WTC11 (cell line): ENCODE measurements around the gene BPI. TPM values are rescaled to one million over a fixed set of nuclear protein-coding genes. Genes with fewer than 3 reads are reported as not detected.

Experiments used
- ATAC-seq: fragments of 200-7000 bp; cut with Tn5 transposase; 2 replicates; pipeline ENCODE4 v1.10.0; 2021; ENCODE audit warnings: mild to moderate bottlenecking, moderate library complexity
- Bru-seq: library from RNA; stranded (reverse); fragments of 400-500 nt; gene quantifications from one replicate; lab custom pipeline; 2021; lab: Mats Ljungman, UMichigan
- CTCF ChIA-PET: fragments of 300-600 bp; sonication (Branson Sonifier 250); formaldehyde crosslinking; loops from one replicate; lab custom pipeline; 2021; ENCODE audit warnings: antibody characterized with exemption; lab: Charles Lee
- POLR2A ChIA-PET: fragments of 350-600 bp; sonication (Branson Sonifier 250); formaldehyde crosslinking; loops from one replicate; lab custom pipeline; 2021; ENCODE audit warnings: antibody characterized with exemption; lab: Charles Lee
- DNase-seq: peaks from one replicate; pipeline ENCODE4 v3.0.0; 2021; ENCODE audit warnings: low spot score
- H3K27ac Mint-ChIP-seq: 2 replicates; pipeline ENCODE4 v1.8.0; 2021; ENCODE audit warnings: mixed read lengths
- H3K27me3 Mint-ChIP-seq: 2 replicates; pipeline ENCODE4 v1.8.0; 2021; ENCODE audit warnings: low read depth, mild to moderate bottlenecking, moderate library complexity, mixed read lengths
- H3K36me3 Mint-ChIP-seq: 2 replicates; pipeline ENCODE4 v1.8.0; 2021; ENCODE audit warnings: mixed read lengths
- H3K4me1 Mint-ChIP-seq: 2 replicates; pipeline ENCODE4 v1.8.0; 2022; ENCODE audit warnings: mixed read lengths
- H3K4me3 Mint-ChIP-seq: 2 replicates; pipeline ENCODE4 v1.8.0; 2021; ENCODE audit warnings: mild to moderate bottlenecking, moderate library complexity, mixed read lengths
- H3K9me3 Mint-ChIP-seq: 2 replicates; pipeline ENCODE4 v1.8.0; 2021; ENCODE audit warnings: mixed read lengths
- ARID4B ChIP-seq: sonication (generic); formaldehyde crosslinking; IDR thresholded peaks from 2 replicates; pipeline ENCODE4 v1.8.0; 2023; ENCODE audit warnings: missing genetic modification reagents, mild to moderate bottlenecking, borderline replicate concordance
- ATF1 ChIP-seq: sonication (generic); formaldehyde crosslinking; IDR thresholded peaks from 2 replicates; pipeline ENCODE4 v1.8.1; 2023; ENCODE audit warnings: mild to moderate bottlenecking, moderate library complexity, missing genetic modification reagents
- FOXJ3 ChIP-seq: sonication (generic); formaldehyde crosslinking; IDR thresholded peaks from 2 replicates; pipeline ENCODE4 v1.9.0; 2021; ENCODE audit warnings: missing genetic modification reagents, mild to moderate bottlenecking, borderline replicate concordance
- IRF2 ChIP-seq: sonication (generic); formaldehyde crosslinking; IDR thresholded peaks from 2 replicates; pipeline ENCODE4 v1.8.0; 2022; ENCODE audit warnings: low read depth, missing genetic modification reagents, borderline replicate concordance
- MXD4 ChIP-seq: fragments of 250-450 bp; sonication (Bioruptor Pico); IDR thresholded peaks from 2 replicates; pipeline ENCODE4 v1.8.0; 2021; ENCODE audit warnings: mild to moderate bottlenecking, moderate library complexity, borderline replicate concordance
- NFE2L1 ChIP-seq: sonication (generic); formaldehyde crosslinking; IDR thresholded peaks from 2 replicates; pipeline ENCODE4 v1.8.1; 2023; ENCODE audit warnings: missing genetic modification reagents
- RELA ChIP-seq: sonication (generic); formaldehyde crosslinking; IDR thresholded peaks from 2 replicates; pipeline ENCODE4 v1.8.1; 2022; ENCODE audit warnings: missing genetic modification reagents, mild to moderate bottlenecking, borderline replicate concordance
- ZNF121 ChIP-seq: sonication (generic); formaldehyde crosslinking; IDR thresholded peaks from 2 replicates; pipeline ENCODE4 v1.8.0; 2023; ENCODE audit warnings: missing genetic modification reagents
- ZNF232 ChIP-seq: sonication (generic); formaldehyde crosslinking; IDR thresholded peaks from 2 replicates; pipeline ENCODE4 v1.8.0; 2022; ENCODE audit warnings: mild to moderate bottlenecking, missing genetic modification reagents
- long read RNA-seq, 3 experiments: library from RNA in 1 of 3; library from capped mRNA in 1 of 3; library from polyadenylated mRNA in 1 of 3; unstranded in 2 of 3; stranded (forward) in 1 of 3; transcript quantifications; one replicate each; pipeline ENCODE4 v2.0.0, GENCODE V29; 2021
- total RNA-seq: library from RNA; stranded (reverse); gene quantifications from 3 replicates; pipeline ENCODE4 v1.2.3, GENCODE V29; 2021
- TF ChIP-seq, protein P1 (sequence below): sonication (generic); formaldehyde crosslinking; IDR thresholded peaks from 2 replicates; pipeline ENCODE4 v1.8.0; 2023; ENCODE audit warnings: missing genetic modification reagents
- TF ChIP-seq, protein P2 (sequence below): sonication (generic); formaldehyde crosslinking; IDR thresholded peaks from 2 replicates; pipeline ENCODE4 v1.8.0; 2022; ENCODE audit warnings: missing genetic modification reagents
- TF ChIP-seq, protein P3 (sequence below): sonication (generic); formaldehyde crosslinking; IDR thresholded peaks from 2 replicates; pipeline ENCODE4 v1.8.0; 2022; ENCODE audit warnings: mild to moderate bottlenecking, missing genetic modification reagents
- TF ChIP-seq, protein P4 (sequence below): fragments of 250-450 bp; sonication (Bioruptor Pico); IDR thresholded peaks from 2 replicates; pipeline ENCODE4 v1.9.0; 2021; ENCODE audit warnings: mild to moderate bottlenecking
- TF ChIP-seq, protein P5 (sequence below): sonication (generic); formaldehyde crosslinking; IDR thresholded peaks from 2 replicates; pipeline ENCODE4 v1.8.1; 2023; ENCODE audit warnings: mild to moderate bottlenecking, moderate library complexity, missing genetic modification reagents
- TF ChIP-seq, protein P6 (sequence below): fragments of 250-450 bp; sonication (Bioruptor Pico); IDR thresholded peaks from 2 replicates; pipeline ENCODE4 v1.8.0; 2021; ENCODE audit warnings: mild to moderate bottlenecking
- TF ChIP-seq, protein P7 (sequence below): fragments of 200-600 bp; IDR thresholded peaks from 2 replicates; pipeline ENCODE4 v1.8.0; 2022; ENCODE audit warnings: antibody characterized with exemption

The BPI gene
- total RNA-seq: not detected in 3 replicates
- not detected for Bru-seq, nascent RNA
- long read RNA-seq, experiment 1: 0 reads
- long read RNA-seq, experiment 2: 0 reads
- long read RNA-seq, experiment 3: 0 reads

DNA sequence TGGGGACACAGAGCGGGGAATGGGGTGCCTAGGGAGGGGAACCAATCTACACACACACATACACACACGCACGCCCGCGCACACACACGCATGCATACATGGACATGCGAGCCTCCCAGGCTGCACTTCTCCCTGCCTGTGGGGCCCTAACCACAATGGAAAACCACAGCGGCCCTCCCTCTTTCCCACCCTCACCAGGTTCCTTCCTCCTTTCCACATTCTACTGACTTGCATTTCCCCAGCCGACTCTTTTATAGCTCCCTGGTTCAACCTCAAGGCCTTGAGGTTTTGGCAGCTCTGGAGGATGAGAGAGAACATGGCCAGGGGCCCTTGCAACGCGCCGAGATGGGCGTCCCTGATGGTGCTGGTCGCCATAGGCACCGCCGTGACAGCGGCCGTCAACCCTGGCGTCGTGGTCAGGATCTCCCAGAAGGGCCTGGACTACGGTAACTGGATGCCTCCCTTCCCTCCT, at the start of gene BPI:
Gene BPI, plus strand, starts transcription at position 249 of the 472 bp plus-strand sequence. Its CDS starts 68 bp downstream, at position 317.
- Mint-ChIP-seq H3K4me3 (no peak within 1 kb of the TSS), H3K4me1 (peaks cover 11% of the 10 kb centered on the region), H3K36me3 (no peaks in the 10 kb centered on the region), H3K9me3 (peaks cover 2% of the 10 kb centered on the region; the same call in 1 of the 2 replicates), H3K27me3 (no peaks in the 10 kb centered on the region), H3K27ac (no peak within 1 kb of the TSS)
- DNase-seq: no peak
- CTCF ChIA-PET: interaction anchor here (1.3 to 1.7 kb wide), 5 partner anchors 13 to 231 kb away, joined by 4 to 10 read pairs (median 8); no protein-coding TSS in a partner anchor
- ATAC-seq: no peak
- POLR2A ChIA-PET: no interaction called here
- TF ChIP-seq, protein P1, sequence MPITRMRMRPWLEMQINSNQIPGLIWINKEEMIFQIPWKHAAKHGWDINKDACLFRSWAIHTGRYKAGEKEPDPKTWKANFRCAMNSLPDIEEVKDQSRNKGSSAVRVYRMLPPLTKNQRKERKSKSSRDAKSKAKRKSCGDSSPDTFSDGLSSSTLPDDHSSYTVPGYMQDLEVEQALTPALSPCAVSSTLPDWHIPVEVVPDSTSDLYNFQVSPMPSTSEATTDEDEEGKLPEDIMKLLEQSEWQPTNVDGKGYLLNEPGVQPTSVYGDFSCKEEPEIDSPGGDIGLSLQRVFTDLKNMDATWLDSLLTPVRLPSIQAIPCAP (CRISPR knock-in tag): no peak
- TF ChIP-seq, protein P2, sequence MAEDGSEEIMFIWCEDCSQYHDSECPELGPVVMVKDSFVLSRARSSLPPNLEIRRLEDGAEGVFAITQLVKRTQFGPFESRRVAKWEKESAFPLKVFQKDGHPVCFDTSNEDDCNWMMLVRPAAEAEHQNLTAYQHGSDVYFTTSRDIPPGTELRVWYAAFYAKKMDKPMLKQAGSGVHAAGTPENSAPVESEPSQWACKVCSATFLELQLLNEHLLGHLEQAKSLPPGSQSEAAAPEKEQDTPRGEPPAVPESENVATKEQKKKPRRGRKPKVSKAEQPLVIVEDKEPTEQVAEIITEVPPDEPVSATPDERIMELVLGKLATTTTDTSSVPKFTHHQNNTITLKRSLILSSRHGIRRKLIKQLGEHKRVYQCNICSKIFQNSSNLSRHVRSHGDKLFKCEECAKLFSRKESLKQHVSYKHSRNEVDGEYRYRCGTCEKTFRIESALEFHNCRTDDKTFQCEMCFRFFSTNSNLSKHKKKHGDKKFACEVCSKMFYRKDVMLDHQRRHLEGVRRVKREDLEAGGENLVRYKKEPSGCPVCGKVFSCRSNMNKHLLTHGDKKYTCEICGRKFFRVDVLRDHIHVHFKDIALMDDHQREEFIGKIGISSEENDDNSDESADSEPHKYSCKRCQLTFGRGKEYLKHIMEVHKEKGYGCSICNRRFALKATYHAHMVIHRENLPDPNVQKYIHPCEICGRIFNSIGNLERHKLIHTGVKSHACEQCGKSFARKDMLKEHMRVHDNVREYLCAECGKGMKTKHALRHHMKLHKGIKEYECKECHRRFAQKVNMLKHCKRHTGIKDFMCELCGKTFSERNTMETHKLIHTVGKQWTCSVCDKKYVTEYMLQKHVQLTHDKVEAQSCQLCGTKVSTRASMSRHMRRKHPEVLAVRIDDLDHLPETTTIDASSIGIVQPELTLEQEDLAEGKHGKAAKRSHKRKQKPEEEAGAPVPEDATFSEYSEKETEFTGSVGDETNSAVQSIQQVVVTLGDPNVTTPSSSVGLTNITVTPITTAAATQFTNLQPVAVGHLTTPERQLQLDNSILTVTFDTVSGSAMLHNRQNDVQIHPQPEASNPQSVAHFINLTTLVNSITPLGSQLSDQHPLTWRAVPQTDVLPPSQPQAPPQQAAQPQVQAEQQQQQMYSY (CRISPR knock-in tag): no peak
- TF ChIP-seq, protein P3, sequence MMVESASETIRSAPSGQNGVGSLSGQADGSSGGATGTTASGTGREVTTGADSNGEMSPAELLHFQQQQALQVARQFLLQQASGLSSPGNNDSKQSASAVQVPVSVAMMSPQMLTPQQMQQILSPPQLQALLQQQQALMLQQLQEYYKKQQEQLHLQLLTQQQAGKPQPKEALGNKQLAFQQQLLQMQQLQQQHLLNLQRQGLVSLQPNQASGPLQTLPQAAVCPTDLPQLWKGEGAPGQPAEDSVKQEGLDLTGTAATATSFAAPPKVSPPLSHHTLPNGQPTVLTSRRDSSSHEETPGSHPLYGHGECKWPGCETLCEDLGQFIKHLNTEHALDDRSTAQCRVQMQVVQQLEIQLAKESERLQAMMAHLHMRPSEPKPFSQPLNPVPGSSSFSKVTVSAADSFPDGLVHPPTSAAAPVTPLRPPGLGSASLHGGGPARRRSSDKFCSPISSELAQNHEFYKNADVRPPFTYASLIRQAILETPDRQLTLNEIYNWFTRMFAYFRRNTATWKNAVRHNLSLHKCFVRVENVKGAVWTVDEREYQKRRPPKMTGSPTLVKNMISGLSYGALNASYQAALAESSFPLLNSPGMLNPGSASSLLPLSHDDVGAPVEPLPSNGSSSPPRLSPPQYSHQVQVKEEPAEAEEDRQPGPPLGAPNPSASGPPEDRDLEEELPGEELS (CRISPR knock-in tag): no peak
- TF ChIP-seq ZNF232 (CRISPR knock-in tag) (no peak), NFE2L1 (CRISPR knock-in tag) (no peak), RELA (CRISPR knock-in tag) (no peak), MXD4 (CRISPR knock-in tag) (no peak), ARID4B (CRISPR knock-in tag) (no peak), ZNF121 (CRISPR knock-in tag) (no peak), FOXJ3 (no peak), ATF1 (CRISPR knock-in tag) (no peak), IRF2 (CRISPR knock-in tag) (no peak)
- TF ChIP-seq, protein P4, sequence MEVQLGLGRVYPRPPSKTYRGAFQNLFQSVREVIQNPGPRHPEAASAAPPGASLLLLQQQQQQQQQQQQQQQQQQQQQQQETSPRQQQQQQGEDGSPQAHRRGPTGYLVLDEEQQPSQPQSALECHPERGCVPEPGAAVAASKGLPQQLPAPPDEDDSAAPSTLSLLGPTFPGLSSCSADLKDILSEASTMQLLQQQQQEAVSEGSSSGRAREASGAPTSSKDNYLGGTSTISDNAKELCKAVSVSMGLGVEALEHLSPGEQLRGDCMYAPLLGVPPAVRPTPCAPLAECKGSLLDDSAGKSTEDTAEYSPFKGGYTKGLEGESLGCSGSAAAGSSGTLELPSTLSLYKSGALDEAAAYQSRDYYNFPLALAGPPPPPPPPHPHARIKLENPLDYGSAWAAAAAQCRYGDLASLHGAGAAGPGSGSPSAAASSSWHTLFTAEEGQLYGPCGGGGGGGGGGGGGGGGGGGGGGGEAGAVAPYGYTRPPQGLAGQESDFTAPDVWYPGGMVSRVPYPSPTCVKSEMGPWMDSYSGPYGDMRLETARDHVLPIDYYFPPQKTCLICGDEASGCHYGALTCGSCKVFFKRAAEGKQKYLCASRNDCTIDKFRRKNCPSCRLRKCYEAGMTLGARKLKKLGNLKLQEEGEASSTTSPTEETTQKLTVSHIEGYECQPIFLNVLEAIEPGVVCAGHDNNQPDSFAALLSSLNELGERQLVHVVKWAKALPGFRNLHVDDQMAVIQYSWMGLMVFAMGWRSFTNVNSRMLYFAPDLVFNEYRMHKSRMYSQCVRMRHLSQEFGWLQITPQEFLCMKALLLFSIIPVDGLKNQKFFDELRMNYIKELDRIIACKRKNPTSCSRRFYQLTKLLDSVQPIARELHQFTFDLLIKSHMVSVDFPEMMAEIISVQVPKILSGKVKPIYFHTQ (CRISPR knock-in tag): no peak
- TF ChIP-seq, protein P5, sequence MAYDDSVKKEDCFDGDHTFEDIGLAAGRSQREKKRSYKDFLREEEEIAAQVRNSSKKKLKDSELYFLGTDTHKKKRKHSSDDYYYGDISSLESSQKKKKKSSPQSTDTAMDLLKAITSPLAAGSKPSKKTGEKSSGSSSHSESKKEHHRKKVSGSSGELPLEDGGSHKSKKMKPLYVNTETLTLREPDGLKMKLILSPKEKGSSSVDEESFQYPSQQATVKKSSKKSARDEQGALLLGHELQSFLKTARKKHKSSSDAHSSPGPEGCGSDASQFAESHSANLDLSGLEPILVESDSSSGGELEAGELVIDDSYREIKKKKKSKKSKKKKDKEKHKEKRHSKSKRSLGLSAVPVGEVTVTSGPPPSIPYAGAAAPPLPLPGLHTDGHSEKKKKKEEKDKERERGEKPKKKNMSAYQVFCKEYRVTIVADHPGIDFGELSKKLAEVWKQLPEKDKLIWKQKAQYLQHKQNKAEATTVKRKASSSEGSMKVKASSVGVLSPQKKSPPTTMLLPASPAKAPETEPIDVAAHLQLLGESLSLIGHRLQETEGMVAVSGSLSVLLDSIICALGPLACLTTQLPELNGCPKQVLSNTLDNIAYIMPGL (CRISPR knock-in tag): no peak
- TF ChIP-seq, protein P6, sequence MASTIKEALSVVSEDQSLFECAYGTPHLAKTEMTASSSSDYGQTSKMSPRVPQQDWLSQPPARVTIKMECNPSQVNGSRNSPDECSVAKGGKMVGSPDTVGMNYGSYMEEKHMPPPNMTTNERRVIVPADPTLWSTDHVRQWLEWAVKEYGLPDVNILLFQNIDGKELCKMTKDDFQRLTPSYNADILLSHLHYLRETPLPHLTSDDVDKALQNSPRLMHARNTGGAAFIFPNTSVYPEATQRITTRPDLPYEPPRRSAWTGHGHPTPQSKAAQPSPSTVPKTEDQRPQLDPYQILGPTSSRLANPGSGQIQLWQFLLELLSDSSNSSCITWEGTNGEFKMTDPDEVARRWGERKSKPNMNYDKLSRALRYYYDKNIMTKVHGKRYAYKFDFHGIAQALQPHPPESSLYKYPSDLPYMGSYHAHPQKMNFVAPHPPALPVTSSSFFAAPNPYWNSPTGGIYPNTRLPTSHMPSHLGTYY (CRISPR knock-in tag): no peak
- TF ChIP-seq, protein P7, sequence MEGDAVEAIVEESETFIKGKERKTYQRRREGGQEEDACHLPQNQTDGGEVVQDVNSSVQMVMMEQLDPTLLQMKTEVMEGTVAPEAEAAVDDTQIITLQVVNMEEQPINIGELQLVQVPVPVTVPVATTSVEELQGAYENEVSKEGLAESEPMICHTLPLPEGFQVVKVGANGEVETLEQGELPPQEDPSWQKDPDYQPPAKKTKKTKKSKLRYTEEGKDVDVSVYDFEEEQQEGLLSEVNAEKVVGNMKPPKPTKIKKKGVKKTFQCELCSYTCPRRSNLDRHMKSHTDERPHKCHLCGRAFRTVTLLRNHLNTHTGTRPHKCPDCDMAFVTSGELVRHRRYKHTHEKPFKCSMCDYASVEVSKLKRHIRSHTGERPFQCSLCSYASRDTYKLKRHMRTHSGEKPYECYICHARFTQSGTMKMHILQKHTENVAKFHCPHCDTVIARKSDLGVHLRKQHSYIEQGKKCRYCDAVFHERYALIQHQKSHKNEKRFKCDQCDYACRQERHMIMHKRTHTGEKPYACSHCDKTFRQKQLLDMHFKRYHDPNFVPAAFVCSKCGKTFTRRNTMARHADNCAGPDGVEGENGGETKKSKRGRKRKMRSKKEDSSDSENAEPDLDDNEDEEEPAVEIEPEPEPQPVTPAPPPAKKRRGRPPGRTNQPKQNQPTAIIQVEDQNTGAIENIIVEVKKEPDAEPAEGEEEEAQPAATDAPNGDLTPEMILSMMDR: no peak
